ENCODE measurements around the gene BPIFB1.

The BPIFB1 gene

GRCh38 chr20:33273117-33273851 is 9.7 kb upstream of the BPIFB1 start:
- no peak for DNase-seq

GRCh38 chr20:33275215-33275614 is 7.8 kb upstream of the BPIFB1 start:
- no peak for DNase-seq

GRCh38 chr20:33275871-33276270 is 7.1 kb upstream of the BPIFB1 start:
- no peak for DNase-seq

GRCh38 chr20:33276303-33277113 is 6.5 kb upstream of the BPIFB1 start:
- DNase-seq: no peak

- no peak for DNase-seq
Measured at GRCh38 chr20:33277471-33278441, 5.3 kb upstream of the BPIFB1 start.

GRCh38 chr20:33278700-33279099 is 4.3 kb upstream of the BPIFB1 start:
- no peak for DNase-seq

- no peak for DNase-seq
Measured at GRCh38 chr20:33279261-33279910, 3.6 kb upstream of the BPIFB1 start.

- DNase-seq: no peak
Measured at GRCh38 chr20:33280000-33280680, 2.9 kb upstream of the BPIFB1 start.

- DNase-seq: no peak
Measured at GRCh38 chr20:33280775-33281174, 2.2 kb upstream of the BPIFB1 start.

- DNase-seq: no peak
Measured at GRCh38 chr20:33281550-33282146, 1.4 kb upstream of the BPIFB1 start.

GRCh38 chr20:33282196-33282934 is 649 bp upstream of the BPIFB1 start:
- no peak for DNase-seq

GRCh38 chr20:33284284-33284683 is 1.3 kb downstream of the BPIFB1 start:
- DNase-seq: no peak

- DNase-seq: no peak
Measured at GRCh38 chr20:33284937-33285336, 1.9 kb downstream of the BPIFB1 start.

- no peak for DNase-seq
Measured at GRCh38 chr20:33285861-33286495, 3.0 kb downstream of the BPIFB1 start.

GRCh38 chr20:33287884-33288283 is 4.9 kb downstream of the BPIFB1 start:
- DNase-seq: no peak

- DNase-seq: no peak
Measured at GRCh38 chr20:33290852-33291251, 7.8 kb downstream of the BPIFB1 start.

- no peak for DNase-seq
Measured at GRCh38 chr20:33291416-33291815, 8.4 kb downstream of the BPIFB1 start.

- DNase-seq: peak; percentile 24 to 66 (median 45)
Measured at GRCh38 chr20:33291830-33292355, 8.9 kb downstream of the BPIFB1 start.

GRCh38 chr20:33296206-33296605 is 13.2 kb downstream of the BPIFB1 start:
- DNase-seq: no peak

- no peak for DNase-seq
Measured at GRCh38 chr20:33298391-33298790, 15.4 kb downstream of the BPIFB1 start.

Measured in activated naive CD4-positive, alpha-beta T cell (primary cell).